Measurements from ENCODE around the gene CDK5R1. TPM values are rescaled to one million over a fixed set of nuclear protein-coding genes. Genes with fewer than 3 reads are reported as not detected.

The CDK5R1 gene
- polyA plus RNA-seq, 1 donor (not counting 4 experiments of a cell fraction or from before 2014, with no cell fraction given) = 2.9 TPM

- H2AFZ ChIP-seq (ENCODE audit: control insufficient read depth, low read length) = no peak overlapping the region
- FAIRE-seq = no peak
- no peak for DNase-seq (ENCODE audit: low read depth, low spot score)
- no peak overlapping the region for H3K9ac ChIP-seq (ENCODE audit: control insufficient read depth, extremely low read depth, insufficient read depth, low read length)
- no peak overlapping the region for H3K4me3 ChIP-seq (ENCODE audit: control insufficient read depth in 2 of 3, extremely low read depth in 1 of 3, insufficient read depth in 2 of 3, low read depth in 1 of 3, low read length in 3 of 3)
- H3K27me3 ChIP-seq (ENCODE audit: control insufficient read depth, extremely low read depth, insufficient read depth, low read length) = no peaks in the 10 kb centered on the region
- H3K79me2 ChIP-seq (ENCODE audit: control insufficient read depth, insufficient read depth, low read length) = no peaks in the 10 kb centered on the region
- TF ChIP-seq CTCF (optimal IDR thresholded peaks at IDR 0.05 in 1 of 3, IDR thresholded peaks at IDR 0.05 in 1 of 3, conservative IDR thresholded peaks at IDR 0.05 in 1 of 3; ENCODE audit: extremely low read depth in 1 of 3, insufficient read depth in 2 of 3, low read length in 3 of 3) = no peak
- no peak for TF ChIP-seq EZH2 (IDR thresholded peaks at IDR 0.05; ENCODE audit: low read length)
- no peaks in the 10 kb centered on the region for H3K36me3 ChIP-seq (ENCODE audit: control insufficient read depth in 2 of 2, extremely low read depth in 1 of 2, insufficient read depth in 2 of 2, low read length in 2 of 2)
- H3K27ac ChIP-seq (ENCODE audit: control insufficient read depth, insufficient read depth, low read length) = no peak overlapping the region
- no peaks in the 10 kb centered on the region for H3K4me1 ChIP-seq (ENCODE audit: control insufficient read depth, extremely low read depth, insufficient read depth, low read length)
- H3K9me3 ChIP-seq (ENCODE audit: control insufficient read depth, low read depth, low read length) = no peaks in the 10 kb centered on the region
- no peaks in the 10 kb centered on the region for H3K9me1 ChIP-seq (ENCODE audit: control insufficient read depth, extremely low read depth, insufficient read depth, low read length)
- dilution Hi-C loops (cut with MboI; ENCODE audit: extremely low pct_ligation_motif_present, low sequenced_read_pairs) = no loop called here
- no peak overlapping the region for H3K4me2 ChIP-seq (ENCODE audit: control insufficient read depth, extremely low read depth, insufficient read depth, low read depth, low read length)
- no peaks in the 10 kb centered on the region for H4K20me1 ChIP-seq (ENCODE audit: control insufficient read depth, extremely low read depth, insufficient read depth, low read length)
These were observed 42.0 kb downstream of the CDK5R1 start for GRCh38 chr17:32528825-32529224.

GRCh38 chr17:32529604-32530003, 42.8 kb downstream of the CDK5R1 start:
- TF ChIP-seq EZH2 (IDR thresholded peaks at IDR 0.05; ENCODE audit: low read length) = no peak
- TF ChIP-seq CTCF (optimal IDR thresholded peaks at IDR 0.05 in 1 of 3, IDR thresholded peaks at IDR 0.05 in 1 of 3, conservative IDR thresholded peaks at IDR 0.05 in 1 of 3; ENCODE audit: extremely low read depth in 1 of 3, insufficient read depth in 2 of 3, low read length in 3 of 3) = no peak
- H3K36me3 ChIP-seq (ENCODE audit: control insufficient read depth in 2 of 2, extremely low read depth in 1 of 2, insufficient read depth in 2 of 2, low read length in 2 of 2) = no peaks in the 10 kb centered on the region
- no peak overlapping the region for H3K9ac ChIP-seq (ENCODE audit: control insufficient read depth, extremely low read depth, insufficient read depth, low read length)
- no peaks in the 10 kb centered on the region for H3K9me3 ChIP-seq (ENCODE audit: control insufficient read depth, low read depth, low read length)
- dilution Hi-C loops (cut with MboI; ENCODE audit: extremely low pct_ligation_motif_present, low sequenced_read_pairs) = no loop called here
- no peak overlapping the region for H2AFZ ChIP-seq (ENCODE audit: control insufficient read depth, low read length)
- H4K20me1 ChIP-seq (ENCODE audit: control insufficient read depth, extremely low read depth, insufficient read depth, low read length) = no peaks in the 10 kb centered on the region
- H3K79me2 ChIP-seq (ENCODE audit: control insufficient read depth, insufficient read depth, low read length) = no peaks in the 10 kb centered on the region
- H3K9me1 ChIP-seq (ENCODE audit: control insufficient read depth, extremely low read depth, insufficient read depth, low read length) = no peaks in the 10 kb centered on the region
- no peak for DNase-seq (ENCODE audit: low read depth, low spot score)
- no peak overlapping the region for H3K4me3 ChIP-seq (ENCODE audit: control insufficient read depth in 2 of 3, extremely low read depth in 1 of 3, insufficient read depth in 2 of 3, low read depth in 1 of 3, low read length in 3 of 3)
- no peak overlapping the region for H3K4me2 ChIP-seq (ENCODE audit: control insufficient read depth, extremely low read depth, insufficient read depth, low read depth, low read length)
- H3K27me3 ChIP-seq (ENCODE audit: control insufficient read depth, extremely low read depth, insufficient read depth, low read length) = no peaks in the 10 kb centered on the region
- H3K27ac ChIP-seq (ENCODE audit: control insufficient read depth, insufficient read depth, low read length) = no peak overlapping the region
- no peak for FAIRE-seq
- H3K4me1 ChIP-seq (ENCODE audit: control insufficient read depth, extremely low read depth, insufficient read depth, low read length) = no peaks in the 10 kb centered on the region

All from keratinocyte (primary cell).